VCaP (cell line): ENCODE results near the gene LAPTM5.

ENCODE experiments used
- H3K27ac ChIP-seq: fragments of 450-650 bp; 2 replicates; pipeline ENCODE4 v1.5.1; 2017
- CTCF ChIP-seq: fragments of 450-650 bp; conservative IDR thresholded peaks from 2 replicates; pipeline ENCODE4 v1.5.1; 2017; ENCODE audit warnings: mild to moderate bottlenecking, moderate library complexity

The LAPTM5 gene

GRCh38 chr1:30778154-30778978, 20.8 kb upstream of the LAPTM5 start:
- TF ChIP-seq CTCF: no peak
- H3K27ac ChIP-seq: no peak overlapping the region

- no peak overlapping the region for H3K27ac ChIP-seq
- no peak for TF ChIP-seq CTCF
Observed at GRCh38 chr1:30777904-30778153, 20.3 kb upstream of the LAPTM5 start.

- TF ChIP-seq CTCF: no peak
- H3K27ac ChIP-seq: no peak overlapping the region
Observed at GRCh38 chr1:30777060-30777903, 19.7 kb upstream of the LAPTM5 start.

GRCh38 chr1:30776097-30777059, 18.8 kb upstream of the LAPTM5 start:
- no peak overlapping the region for H3K27ac ChIP-seq
- TF ChIP-seq CTCF: no peak

GRCh38 chr1:30775433-30775975, 17.9 kb upstream of the LAPTM5 start:
- no peak for TF ChIP-seq CTCF
- no peak overlapping the region for H3K27ac ChIP-seq

GRCh38 chr1:30774550-30775432, 17.2 kb upstream of the LAPTM5 start:
- no peak overlapping the region for H3K27ac ChIP-seq
- no peak for TF ChIP-seq CTCF
